GM19240 (cell line): ENCODE measurements around the gene MEGF10.

Experiments used
- DNase-seq: peaks from one replicate; pipeline ENCODE4 v3.0.0; 2011; ENCODE audit warnings: low spot score; ENCODE audit not compliant: insufficient read length

The MEGF10 gene

GRCh38 chr5:127324756-127325155 lies 34.2 kb downstream of the MEGF10 start:
- DNase-seq: no peak

GRCh38 chr5:127326431-127326830 lies 35.8 kb downstream of the MEGF10 start:
- DNase-seq: no peak

GRCh38 chr5:127326976-127327755 lies 36.6 kb downstream of the MEGF10 start:
- DNase-seq: no peak

GRCh38 chr5:127330116-127330515 lies 39.5 kb downstream of the MEGF10 start:
- no peak for DNase-seq

- DNase-seq: no peak
Measured at GRCh38 chr5:127331890-127332649, 41.5 kb downstream of the MEGF10 start.

GRCh38 chr5:127333483-127333882 lies 42.9 kb downstream of the MEGF10 start:
- no peak for DNase-seq

- no peak for DNase-seq
Measured at GRCh38 chr5:127335381-127335780, 44.8 kb downstream of the MEGF10 start.

- no peak for DNase-seq
Measured at GRCh38 chr5:127337876-127338275, 47.3 kb downstream of the MEGF10 start.

GRCh38 chr5:127338501-127338900 lies 47.9 kb downstream of the MEGF10 start:
- no peak for DNase-seq

- DNase-seq: no peak
Measured at GRCh38 chr5:127340606-127341005, 50.0 kb downstream of the MEGF10 start.

GRCh38 chr5:127342364-127342763 lies 51.8 kb downstream of the MEGF10 start:
- DNase-seq: no peak

GRCh38 chr5:127343313-127343712 lies 52.7 kb downstream of the MEGF10 start:
- no peak for DNase-seq

GRCh38 chr5:127343866-127344265 lies 53.3 kb downstream of the MEGF10 start:
- DNase-seq: no peak

- DNase-seq: no peak
Measured at GRCh38 chr5:127344931-127345330, 54.3 kb downstream of the MEGF10 start.

- no peak for DNase-seq
Measured at GRCh38 chr5:127351418-127351817, 60.8 kb downstream of the MEGF10 start.

- DNase-seq: no peak
Measured at GRCh38 chr5:127352068-127352467, 61.5 kb downstream of the MEGF10 start.

GRCh38 chr5:127353327-127353726 lies 62.7 kb downstream of the MEGF10 start:
- no peak for DNase-seq

- no peak for DNase-seq
Measured at GRCh38 chr5:127353796-127354195, 63.2 kb downstream of the MEGF10 start.

GRCh38 chr5:127355337-127355736 lies 64.7 kb downstream of the MEGF10 start:
- no peak for DNase-seq

GRCh38 chr5:127358284-127358683 lies 67.7 kb downstream of the MEGF10 start:
- no peak for DNase-seq

- DNase-seq: no peak
Measured at GRCh38 chr5:127358740-127359139, 68.1 kb downstream of the MEGF10 start.

GRCh38 chr5:127359502-127359901 lies 68.9 kb downstream of the MEGF10 start:
- no peak for DNase-seq

- DNase-seq: no peak
Measured at GRCh38 chr5:127363403-127363802, 72.8 kb downstream of the MEGF10 start.
